HG03039 (cell line): Measurements from ENCODE around the gene SLC7A4.
"Not testable (repeated sequence)": the region's sequence is repeated elsewhere in the genome, so short reads cannot be mapped to it uniquely, and the experiment has no call there.

Experiments
- ATAC-seq: cut with Tn5 transposase; IDR thresholded peaks from one replicate; pipeline ENCODE4 v1.9.1; 2021; ENCODE audit warnings: mild to moderate bottlenecking, moderate library complexity; ENCODE audit not compliant: unreplicated experiment

The SLC7A4 gene

GRCh38 chr22:21064917-21065864 is 32.8 kb upstream of the SLC7A4 start:
- ATAC-seq: no peak

- not testable (repeated sequence) for ATAC-seq
Observed at GRCh38 chr22:21064425-21064824, 32.1 kb upstream of the SLC7A4 start.

GRCh38 chr22:21061660-21062321 is 29.4 kb upstream of the SLC7A4 start:
- not testable (repeated sequence) for ATAC-seq

DNA sequence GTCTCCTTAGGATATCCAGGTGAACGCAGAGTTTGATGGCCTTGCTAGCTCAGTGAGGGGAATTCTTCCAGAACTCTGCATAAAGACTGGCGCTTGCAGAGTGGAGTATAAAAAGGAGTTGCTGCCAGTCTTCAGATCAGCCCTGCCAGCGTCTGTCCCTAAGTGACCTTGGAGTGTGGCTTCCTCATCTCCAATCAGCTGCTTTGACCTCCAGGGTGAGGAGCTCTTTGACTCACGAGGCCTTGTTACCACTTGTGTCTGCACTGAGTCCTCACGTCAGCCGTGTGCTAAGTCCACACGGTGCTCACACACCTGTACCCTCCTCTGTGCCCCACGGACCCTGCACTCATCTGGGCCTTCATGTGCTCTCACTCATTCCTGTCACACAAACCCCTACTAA is 28.0 kb upstream of the SLC7A4 start:
- not testable (repeated sequence) for ATAC-seq

- no peak for ATAC-seq
Observed at GRCh38 chr22:21055880-21056319, 23.5 kb upstream of the SLC7A4 start.

DNA sequence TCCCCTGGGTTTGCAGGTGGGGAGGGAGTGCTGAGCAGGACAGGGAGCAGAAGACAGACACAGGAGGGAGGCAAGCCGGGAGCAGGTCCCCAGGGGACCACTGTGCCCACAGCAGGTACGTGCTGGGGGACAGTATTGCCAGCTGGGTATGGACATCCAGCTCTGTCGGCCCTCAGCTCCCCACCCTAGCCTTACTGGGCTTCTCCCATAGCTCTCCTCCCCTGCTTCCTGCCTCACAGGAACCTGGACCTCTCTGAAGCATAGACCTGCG is 23.1 kb upstream of the SLC7A4 start:
- ATAC-seq: no peak

- ATAC-seq: no peak
Observed at GRCh38 chr22:21054714-21055563, 22.6 kb upstream of the SLC7A4 start.

- ATAC-seq: no peak
Observed at GRCh38 chr22:21054046-21054713, 21.8 kb upstream of the SLC7A4 start.

DNA sequence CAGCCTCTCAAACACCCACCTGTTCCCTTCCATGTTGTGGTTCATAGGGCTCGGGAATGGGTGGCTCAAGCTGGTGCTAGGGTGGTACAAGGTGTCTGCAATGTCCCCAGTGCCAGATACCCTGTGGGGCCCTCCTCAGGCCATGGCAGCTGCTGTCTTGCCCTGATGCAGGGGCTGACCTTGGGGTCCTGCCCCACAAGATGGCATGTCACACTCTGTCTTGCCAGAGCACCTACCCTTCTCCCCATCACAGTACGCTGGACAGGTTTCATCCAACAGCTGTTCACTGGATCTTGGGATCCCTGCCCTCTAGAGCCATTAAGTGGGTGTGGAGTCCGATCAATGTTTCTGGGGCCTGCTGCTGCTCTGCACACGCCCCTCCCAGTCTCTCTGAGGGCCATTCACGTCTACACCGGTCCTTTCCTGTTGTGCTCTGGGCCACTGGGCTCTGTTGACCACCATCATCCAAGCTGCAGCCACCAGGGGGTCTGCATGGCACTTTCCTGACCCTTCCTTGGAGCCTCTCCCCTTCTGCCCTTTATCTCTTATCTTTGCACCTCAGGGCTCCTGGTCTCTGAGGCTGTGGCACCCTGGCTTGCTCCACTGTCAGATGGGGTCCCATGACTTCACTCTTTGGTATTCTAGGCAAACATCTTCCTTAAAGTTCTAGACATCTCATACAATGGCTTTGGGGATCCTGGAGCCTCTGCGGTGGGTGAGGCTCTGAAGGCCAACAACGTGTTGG is 20.5 kb upstream of the SLC7A4 start:
- ATAC-seq: no peak

DNA sequence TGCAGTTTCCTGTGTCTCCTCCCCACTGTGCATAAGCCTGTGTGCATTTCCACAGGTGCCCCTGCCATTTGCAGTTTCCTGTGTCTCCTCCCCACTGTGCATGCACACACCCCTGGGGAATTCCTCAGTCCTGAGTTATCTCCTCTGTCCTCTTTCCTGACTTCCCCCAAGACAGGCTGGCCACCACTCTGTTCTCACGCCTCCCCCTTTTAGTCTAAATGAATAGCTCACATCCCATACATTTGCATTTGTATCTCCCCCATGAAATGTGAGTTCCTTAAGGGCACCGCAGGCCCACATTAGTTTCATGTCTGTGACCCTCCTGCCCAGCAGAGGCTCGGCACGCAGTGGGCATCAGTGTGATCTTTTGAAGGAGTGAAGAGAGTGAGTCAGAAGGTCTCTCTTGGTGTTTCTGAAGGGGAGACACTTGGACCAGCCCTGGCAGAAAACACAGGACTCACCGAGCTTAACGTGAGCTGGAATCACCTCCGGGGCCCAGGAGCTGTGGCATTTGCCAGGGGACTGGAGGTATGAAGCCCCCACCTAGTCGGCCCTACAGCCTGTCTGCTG is 19.6 kb upstream of the SLC7A4 start:
- ATAC-seq: no peak

DNA sequence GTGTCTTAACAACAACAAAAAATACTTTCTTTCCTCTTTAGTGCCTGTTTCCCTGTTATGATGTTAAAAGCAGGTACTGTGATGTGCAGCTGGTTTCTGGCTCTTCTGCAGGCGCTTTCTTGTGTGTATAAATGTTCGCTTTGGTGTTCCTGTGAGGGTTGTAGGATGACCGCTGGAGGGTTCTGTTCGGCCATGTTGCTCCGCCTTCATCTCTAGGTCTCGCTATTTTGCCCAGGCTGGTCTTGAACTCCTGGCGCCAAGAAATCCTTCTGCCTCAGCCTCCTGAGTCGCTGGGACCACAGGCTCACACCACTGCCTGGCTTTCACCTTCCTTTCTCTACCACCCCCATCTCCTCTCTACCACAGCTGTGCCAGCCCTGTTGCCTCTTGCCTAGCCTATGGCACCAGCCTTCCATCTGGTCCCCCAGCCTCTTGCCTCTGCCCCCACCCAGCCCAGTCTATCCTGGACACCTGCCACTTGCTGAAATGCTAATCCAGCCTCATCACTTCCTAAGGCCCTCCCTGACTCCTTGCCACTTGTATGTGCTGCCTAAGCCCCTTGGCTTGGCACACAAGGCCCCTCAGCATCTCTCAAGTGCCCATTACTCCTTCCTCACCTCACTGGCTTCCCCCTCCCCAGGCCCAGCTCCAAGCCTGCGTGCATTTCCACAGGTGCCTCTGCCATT is 18.9 kb upstream of the SLC7A4 start:
- ATAC-seq: no peak

GRCh38 chr22:21048965-21049364 is 16.6 kb upstream of the SLC7A4 start:
- ATAC-seq: not testable (repeated sequence)

- ATAC-seq: not testable (repeated sequence)
Observed at GRCh38 chr22:21048448-21048847, 16.1 kb upstream of the SLC7A4 start.

GRCh38 chr22:21047730-21048129 is 15.4 kb upstream of the SLC7A4 start:
- no peak for ATAC-seq

GRCh38 chr22:21047035-21047661 is 14.8 kb upstream of the SLC7A4 start:
- no peak for ATAC-seq

- no peak for ATAC-seq
Observed at GRCh38 chr22:21045585-21046294, 13.4 kb upstream of the SLC7A4 start, which contains the start of gene LRRC74B. Gene LRRC74B (plus strand): TSS chr22:21045946. CDS start chr22:21045987, 41 bp downstream.

GRCh38 chr22:21044931-21045584 is 12.7 kb upstream of the SLC7A4 start:
- no peak for ATAC-seq
